RWPE2 (cell line): ENCODE measurements around the gene ADIPOQ.
"Not testable (repeated sequence)": the region's sequence is repeated elsewhere in the genome, so short reads cannot be mapped to it uniquely, and the experiment has no call there.

Experiments used
- ATAC-seq: fragments of 200-7000 bp; cut with Tn5 transposase; 3 replicates; pipeline ENCODE4 v1.9.1; 2021; ENCODE audit warnings: low read depth
- DNase-seq: peaks from one replicate; pipeline ENCODE4 v3.0.0-alpha.2; 2020; ENCODE audit warnings: low spot score
- H3K27ac ChIP-seq: fragments of 450-650 bp; 2 replicates; pipeline ENCODE4 v1.5.1; 2017; ENCODE audit warnings: mild to moderate bottlenecking; ENCODE audit not compliant: poor library complexity, severe bottlenecking
- H3K27me3 ChIP-seq: fragments of 250-450 bp; sonication (Bioruptor Pico); 2 replicates; pipeline ENCODE4 v1.5.1; 2021; ENCODE audit warnings: mild to moderate bottlenecking, moderate library complexity; ENCODE audit not compliant: insufficient read depth, poor library complexity, severe bottlenecking
- H3K36me3 ChIP-seq: fragments of 250-450 bp; sonication (Bioruptor Pico); 2 replicates; pipeline ENCODE4 v1.5.1; 2020; ENCODE audit warnings: low read depth, mild to moderate bottlenecking, moderate library complexity
- H3K4me1 ChIP-seq: fragments of 250-450 bp; sonication (Bioruptor Pico); 2 replicates; pipeline ENCODE4 v1.5.1; 2021; ENCODE audit warnings: mild to moderate bottlenecking, moderate library complexity; ENCODE audit not compliant: insufficient read depth, poor library complexity, severe bottlenecking
- H3K4me3 ChIP-seq: fragments of 250-450 bp; sonication (Bioruptor Pico); 2 replicates; pipeline ENCODE4 v1.5.1; 2021; ENCODE audit warnings: mild to moderate bottlenecking, moderate library complexity; ENCODE audit not compliant: severe bottlenecking
- H3K9me3 ChIP-seq: fragments of 250-450 bp; sonication (Bioruptor Pico); 2 replicates; pipeline ENCODE4 v1.5.1; 2021; ENCODE audit warnings: mild to moderate bottlenecking, moderate library complexity; ENCODE audit not compliant: severe bottlenecking
- CTCF ChIP-seq: fragments of 450-650 bp; IDR thresholded peaks from one replicate; pipeline ENCODE4 v1.5.1; 2017; ENCODE audit warnings: mild to moderate bottlenecking, moderate library complexity; ENCODE audit not compliant: poor library complexity, severe bottlenecking

Gene ADIPOQ

DNA sequence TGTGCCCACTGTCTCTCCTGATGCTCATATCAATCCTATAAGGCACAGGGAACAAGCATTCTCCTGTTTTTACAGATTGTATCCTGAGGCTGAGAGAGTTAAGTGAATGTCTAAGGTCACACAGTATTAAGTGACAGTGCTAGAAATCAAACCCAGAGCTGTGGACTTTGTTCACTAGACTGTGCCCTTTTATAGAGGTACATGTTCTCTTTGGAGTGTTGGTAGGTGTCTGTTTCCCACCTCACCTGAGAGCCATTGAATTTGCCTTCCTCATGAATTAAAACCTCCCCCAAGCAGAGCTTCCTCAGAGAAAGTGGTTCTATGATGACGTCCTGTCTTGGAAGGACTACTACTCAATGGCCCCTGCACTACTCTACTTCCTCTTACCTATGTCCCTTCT, 12.4 kb downstream of the ADIPOQ start:
- H3K4me3 ChIP-seq = no peak overlapping the region
- no peaks in the 10 kb centered on the region for H3K36me3 ChIP-seq
- ATAC-seq (no peak), DNase-seq (no peak)
- H3K9me3 ChIP-seq = no peaks in the 10 kb centered on the region
- no peaks in the 10 kb centered on the region for H3K4me1 ChIP-seq
- H3K27ac ChIP-seq = no peak overlapping the region
- no peaks in the 10 kb centered on the region for H3K27me3 ChIP-seq
- TF ChIP-seq CTCF = no peak

DNA sequence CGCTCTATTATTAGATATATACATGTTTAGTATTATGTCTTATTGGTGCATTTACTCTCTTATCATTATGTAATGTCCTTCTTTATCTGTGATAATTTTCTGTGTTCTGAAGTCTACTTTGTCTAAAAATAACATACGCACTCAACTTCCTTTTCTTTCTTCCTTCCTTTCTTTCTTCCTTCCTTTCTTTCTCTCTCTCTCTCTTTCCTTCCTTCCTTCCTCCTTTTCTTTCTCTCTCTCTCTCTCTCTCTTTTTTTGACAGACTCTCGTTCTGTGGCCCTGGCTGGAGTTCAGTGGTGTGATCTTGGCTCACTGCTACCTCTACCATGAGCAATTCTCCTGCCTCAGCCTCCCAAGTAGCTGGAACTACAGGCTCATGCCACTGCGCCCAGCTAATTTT, 15.2 kb downstream of the ADIPOQ start:
- Histone ChIP-seq H3K36me3 (no peaks in the 10 kb centered on the region), H3K9me3 (no peaks in the 10 kb centered on the region), H3K27ac (no peak overlapping the region), H3K4me3 (no peak overlapping the region), H3K27me3 (no peaks in the 10 kb centered on the region), H3K4me1 (peaks cover 10% of the 10 kb centered on the region)
- TF ChIP-seq CTCF = no peak
- no peak for ATAC-seq
- no peak for DNase-seq

GRCh38 chr3:186865215-186865853, 22.8 kb downstream of the ADIPOQ start:
- H3K36me3 ChIP-seq, DNase-seq, H3K4me1 ChIP-seq, H3K4me3 ChIP-seq, H3K27me3 ChIP-seq, ATAC-seq, H3K27ac ChIP-seq, H3K9me3 ChIP-seq: not testable (repeated sequence)

- H3K36me3 ChIP-seq, H3K4me3 ChIP-seq, ATAC-seq, DNase-seq, H3K9me3 ChIP-seq, H3K4me1 ChIP-seq, H3K27ac ChIP-seq, H3K27me3 ChIP-seq: not testable (repeated sequence)
Measured at GRCh38 chr3:186866095-186866494, 23.6 kb downstream of the ADIPOQ start.

DNA sequence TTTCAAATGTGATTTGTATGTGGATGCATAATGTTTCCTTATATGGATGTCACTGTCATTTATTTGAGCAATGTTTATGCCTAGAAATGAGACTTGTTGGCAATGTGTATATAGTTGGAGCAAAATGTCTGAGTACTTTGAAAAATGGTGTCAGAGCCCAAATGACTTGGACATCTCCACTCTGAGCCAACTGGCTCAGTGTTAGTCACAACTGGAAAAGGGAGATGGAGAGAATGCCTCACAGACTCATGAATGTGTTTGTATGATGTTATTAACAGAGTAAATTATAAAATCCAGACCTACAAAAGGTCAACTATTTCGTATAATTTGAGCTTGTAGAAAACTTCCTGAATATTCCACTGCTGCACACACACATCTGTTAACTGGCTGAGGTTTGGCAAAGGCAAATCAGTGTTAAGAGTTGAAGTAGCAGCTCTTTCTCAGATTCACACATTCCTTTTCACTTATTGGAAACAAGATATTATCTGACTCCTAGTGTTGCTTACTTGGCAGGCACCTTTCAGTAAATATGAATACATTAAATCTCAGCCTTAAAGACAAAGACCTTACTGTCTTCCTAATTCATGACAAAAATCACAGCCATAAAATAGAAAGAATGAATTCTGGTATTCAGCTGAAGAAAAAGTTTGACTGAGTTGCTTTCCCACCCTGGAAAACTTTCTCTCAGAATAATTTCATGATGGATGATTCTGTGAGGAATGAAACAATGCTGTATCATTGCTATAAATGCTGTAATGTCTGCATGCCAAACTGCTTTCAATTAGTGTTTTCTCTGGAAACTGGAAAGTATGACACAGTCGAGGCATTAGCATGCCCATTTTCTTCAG, 27.0 kb downstream of the ADIPOQ start:
- Histone ChIP-seq H3K4me3 (no peak overlapping the region), H3K9me3 (no peaks in the 10 kb centered on the region)

More for the DNA sequence above, 27.0 kb downstream of the ADIPOQ start:
- no peak for TF ChIP-seq CTCF
- DNase-seq (no peak), ATAC-seq (no peak)
- Histone ChIP-seq H3K36me3 (no peaks in the 10 kb centered on the region), H3K4me1 (no peaks in the 10 kb centered on the region), H3K27me3 (no peaks in the 10 kb centered on the region), H3K27ac (no peak overlapping the region)
